ENCODE results near the gene POFUT1. TPM values are rescaled to one million over a fixed set of nuclear protein-coding genes. Genes with fewer than 3 reads are reported as not detected.
A peak's percentile ranks its signal among the peaks of the same experiment; 100 is the strongest.

Gene POFUT1
- total RNA-seq, 1 experiment from 2014 or later, result 51.3 TPM

DNA sequence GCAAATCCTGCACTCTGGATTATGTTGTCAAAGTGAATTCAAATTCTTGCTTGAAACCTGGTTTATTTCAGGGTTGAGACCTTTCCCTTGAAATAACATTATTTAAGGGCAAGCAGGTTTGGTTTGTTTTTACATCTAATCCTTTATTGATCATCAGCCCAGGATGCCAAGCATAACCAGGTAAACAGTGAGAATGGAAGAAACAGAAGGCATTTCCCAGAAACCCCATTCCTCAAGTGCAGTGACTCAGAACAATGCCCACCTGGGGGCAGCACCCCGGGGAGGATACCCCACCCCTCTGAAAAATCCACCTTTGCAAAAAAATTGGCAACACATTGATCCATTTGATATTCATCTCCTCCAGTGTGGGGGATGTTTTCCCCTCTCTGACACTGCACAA, 32.5 kb downstream of the POFUT1 start:
- BruUV-seq (replicated peaks), result no TSS peak
- Histone ChIP-seq H3K27ac (no peak overlapping the region), H4K20me1 (ENCODE audit: insufficient read depth) (no peaks in the 10 kb centered on the region), H3K4me1 (replicated peaks; ENCODE audit: insufficient read depth) (peaks cover 22% of the 10 kb centered on the region), H3K9me3 (ENCODE audit: insufficient read depth, low read depth) (no peaks in the 10 kb centered on the region), H3F3A (ENCODE audit: insufficient read depth, low read depth) (peaks cover 13% of the 10 kb centered on the region), H3K36me3 (ENCODE audit: low read depth) (no peaks in the 10 kb centered on the region; the same call in 1 of the 2 replicates), H3K27me3 (ENCODE audit: insufficient read depth, low read depth) (no peaks in the 10 kb centered on the region), H3K9me2 (ENCODE audit: insufficient read depth) (no peaks in the 10 kb centered on the region), H2AFZ (no peak overlapping the region), H3K4me3 (no peak overlapping the region), H3K4me2 (peak overlapping the region; percentile 43), H3K79me2 (ENCODE audit: low read depth) (no peaks in the 10 kb centered on the region)
- TF ChIP-seq EZH2 (IDR thresholded peaks at IDR 0.05; ENCODE audit: low read depth) (no peak), CTCF (conservative IDR thresholded peaks at IDR 0.05) (no peak; the same call in 1 of the 2 replicates)
- CTCF ChIA-PET, result interaction anchor here (0.6 kb wide), 1 partner anchor 406 kb away, joined by 3 read pairs; no protein-coding TSS in a partner anchor
- intact Hi-C loops (cut with micrococcal nuclease; ENCODE audit: unreplicated experiment), result no loop called here
- DNase-seq, result peak; percentile 16 to 61
- POLR2A ChIA-PET (ENCODE audit: unreplicated experiment), result interaction anchor here (0.5 to 0.6 kb wide), 2 partner anchors 13 to 173 kb away, joined by 7 to 8 read pairs; no protein-coding TSS in a partner anchor

DNA sequence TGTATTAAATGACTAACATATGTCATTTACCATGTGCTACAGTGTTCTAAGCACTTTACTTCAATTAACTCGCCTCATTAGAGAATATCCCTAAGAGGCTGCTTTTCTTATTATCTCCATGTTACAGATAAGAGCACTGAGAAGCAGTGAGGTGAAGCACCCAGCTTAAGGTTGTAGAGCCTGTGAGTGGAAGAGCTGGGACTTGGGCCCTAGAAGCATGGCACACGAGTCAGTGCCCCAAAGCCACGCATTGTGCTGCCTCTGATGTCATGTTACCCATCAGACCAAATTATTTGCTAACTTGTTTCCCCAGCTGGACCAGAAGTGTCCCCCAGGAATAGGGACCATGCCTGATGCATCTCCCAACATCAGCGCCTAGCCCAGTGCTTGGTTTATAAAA, 34.1 kb downstream of the POFUT1 start:
- peaks cover 13% of the 10 kb centered on the region for H3F3A ChIP-seq (ENCODE audit: insufficient read depth, low read depth)
- CTCF ChIA-PET, result no interaction called here

DNA sequence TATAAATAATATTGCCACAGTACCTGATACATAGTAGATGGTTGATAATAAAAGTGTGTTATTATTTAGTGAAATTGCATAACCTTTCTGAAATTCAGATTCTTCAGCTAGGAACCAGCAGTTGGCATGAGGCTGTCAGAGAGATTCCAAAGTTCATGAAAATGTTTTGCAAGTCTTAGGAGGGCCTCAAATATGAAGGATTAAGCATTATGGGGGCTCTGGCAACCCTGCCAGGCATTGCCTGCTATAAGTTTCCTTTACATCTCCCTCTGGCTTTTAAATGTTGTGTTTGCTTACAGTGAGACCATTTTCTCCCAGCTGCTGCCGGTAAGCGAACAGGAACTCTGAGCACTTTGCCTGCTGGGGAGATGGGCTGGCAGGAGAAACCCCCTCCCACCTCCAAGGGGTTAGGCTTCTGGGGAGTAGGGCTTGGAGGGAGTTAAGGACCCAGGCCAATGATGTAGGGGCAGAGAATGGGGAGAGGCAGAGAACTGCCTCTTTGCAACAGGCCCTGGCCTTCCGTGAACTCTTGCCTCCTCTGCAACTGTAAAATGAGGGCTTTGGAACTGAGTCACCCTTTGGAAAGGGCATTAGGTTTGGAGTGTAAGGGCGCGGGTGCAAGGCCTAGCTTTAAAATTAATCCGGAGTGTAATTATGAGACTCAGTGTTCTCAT, 36.6 kb downstream of the POFUT1 start:
- Histone ChIP-seq H3K4me3 (no peak overlapping the region), H3K79me2 (ENCODE audit: low read depth) (no peaks in the 10 kb centered on the region), H3K9me2 (ENCODE audit: insufficient read depth) (no peaks in the 10 kb centered on the region), H4K20me1 (ENCODE audit: insufficient read depth) (no peaks in the 10 kb centered on the region), H3K27ac (no peak overlapping the region), H3K36me3 (ENCODE audit: low read depth) (no peaks in the 10 kb centered on the region), H3K4me2 (no peak overlapping the region), H3K27me3 (ENCODE audit: insufficient read depth, low read depth) (no peaks in the 10 kb centered on the region), H3F3A (ENCODE audit: insufficient read depth, low read depth) (peaks cover 13% of the 10 kb centered on the region), H2AFZ (no peak overlapping the region), H3K4me1 (replicated peaks; ENCODE audit: insufficient read depth) (peaks cover 22% of the 10 kb centered on the region), H3K9me3 (ENCODE audit: insufficient read depth, low read depth) (no peaks in the 10 kb centered on the region)
- no TSS peak for BruUV-seq (replicated peaks)
- intact Hi-C loops (cut with micrococcal nuclease; ENCODE audit: unreplicated experiment), result no loop called here
- TF ChIP-seq CTCF (conservative IDR thresholded peaks at IDR 0.05), result no peak
- no peak for TF ChIP-seq EZH2 (IDR thresholded peaks at IDR 0.05; ENCODE audit: low read depth)
- ChIA-PET POLR2A (ENCODE audit: unreplicated experiment) (no interaction called here), CTCF (no interaction called here)
- no peak for DNase-seq

More for the DNA sequence above, 34.1 kb downstream of the POFUT1 start:
- Histone ChIP-seq H3K27ac (no peak overlapping the region), H3K9me3 (ENCODE audit: insufficient read depth, low read depth) (no peaks in the 10 kb centered on the region), H3K79me2 (ENCODE audit: low read depth) (no peaks in the 10 kb centered on the region), H3K27me3 (ENCODE audit: insufficient read depth, low read depth) (no peaks in the 10 kb centered on the region), H3K36me3 (ENCODE audit: low read depth) (no peaks in the 10 kb centered on the region), H2AFZ (no peak overlapping the region), H3K4me3 (no peak overlapping the region), H4K20me1 (ENCODE audit: insufficient read depth) (no peaks in the 10 kb centered on the region), H3K4me2 (no peak overlapping the region), H3K9me2 (ENCODE audit: insufficient read depth) (no peaks in the 10 kb centered on the region), H3K4me1 (replicated peaks; ENCODE audit: insufficient read depth) (peaks cover 22% of the 10 kb centered on the region)
- DNase-seq, result no peak
- POLR2A ChIA-PET (ENCODE audit: unreplicated experiment), result no interaction called here
- TF ChIP-seq EZH2 (IDR thresholded peaks at IDR 0.05; ENCODE audit: low read depth) (no peak), CTCF (conservative IDR thresholded peaks at IDR 0.05) (no peak)
- intact Hi-C loops (cut with micrococcal nuclease; ENCODE audit: unreplicated experiment), result no loop called here
- BruUV-seq (replicated peaks), result no TSS peak

All from PC-9 (cell line).